ENCODE results near the gene LPP. TPM values are rescaled to one million over a fixed set of nuclear protein-coding genes. Genes with fewer than 3 reads are reported as not detected.
"Not testable (repeated sequence)": the region's sequence is repeated elsewhere in the genome, so short reads cannot be mapped to it uniquely, and the experiment has no call there.

Gene LPP
- total RNA-seq, 1 experiment from 2014 or later, result 20.4 TPM

DNA sequence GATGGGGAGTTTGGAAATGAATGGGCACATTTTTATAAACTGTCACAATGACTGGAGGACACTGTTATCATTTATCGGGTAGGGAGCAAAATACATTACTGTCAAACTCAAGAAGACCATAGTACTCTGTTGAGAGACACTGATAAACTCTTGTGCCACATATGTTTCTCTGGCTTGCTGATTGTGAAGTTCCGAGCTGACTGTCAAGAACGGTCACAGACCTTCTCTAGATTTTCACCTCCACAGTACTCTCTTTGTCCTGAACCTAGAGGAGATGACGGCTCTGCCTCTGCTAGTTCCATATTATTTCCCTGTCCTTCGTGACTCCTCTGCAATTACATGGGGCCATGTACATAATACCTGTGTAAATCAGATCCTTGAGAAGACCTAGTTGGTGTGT, 451.9 kb downstream of the LPP start:
- Histone ChIP-seq H3K27me3 (ENCODE audit: low read length) (no peaks in the 10 kb centered on the region), H3K9me3 (ENCODE audit: low read length) (peaks cover 9% of the 10 kb centered on the region; the same call in 1 of the 2 replicates), H3K4me1 (ENCODE audit: insufficient read depth, low read length) (no peaks in the 10 kb centered on the region), H2AFZ (ENCODE audit: low read length) (no peak overlapping the region), H3K9me2 (replicated peaks; ENCODE audit: low read length) (no peaks in the 10 kb centered on the region), H4K20me1 (ENCODE audit: low read length) (no peaks in the 10 kb centered on the region), H3K9ac (ENCODE audit: low read length) (no peak overlapping the region), H3K4me3 (ENCODE audit: low read length) (no peak overlapping the region), H3F3A (ENCODE audit: low read length, unreplicated experiment) (no peaks in the 10 kb centered on the region), H3K4me2 (ENCODE audit: low read length) (no peak overlapping the region), H3K27ac (ENCODE audit: low read length) (no peak overlapping the region), H3K79me2 (ENCODE audit: low read length) (no peaks in the 10 kb centered on the region), H3K36me3 (ENCODE audit: low read depth, low read length) (peaks cover 26% of the 10 kb centered on the region)
- intact Hi-C loops (cut with micrococcal nuclease), result no loop called here
- TF ChIP-seq, protein P1, sequence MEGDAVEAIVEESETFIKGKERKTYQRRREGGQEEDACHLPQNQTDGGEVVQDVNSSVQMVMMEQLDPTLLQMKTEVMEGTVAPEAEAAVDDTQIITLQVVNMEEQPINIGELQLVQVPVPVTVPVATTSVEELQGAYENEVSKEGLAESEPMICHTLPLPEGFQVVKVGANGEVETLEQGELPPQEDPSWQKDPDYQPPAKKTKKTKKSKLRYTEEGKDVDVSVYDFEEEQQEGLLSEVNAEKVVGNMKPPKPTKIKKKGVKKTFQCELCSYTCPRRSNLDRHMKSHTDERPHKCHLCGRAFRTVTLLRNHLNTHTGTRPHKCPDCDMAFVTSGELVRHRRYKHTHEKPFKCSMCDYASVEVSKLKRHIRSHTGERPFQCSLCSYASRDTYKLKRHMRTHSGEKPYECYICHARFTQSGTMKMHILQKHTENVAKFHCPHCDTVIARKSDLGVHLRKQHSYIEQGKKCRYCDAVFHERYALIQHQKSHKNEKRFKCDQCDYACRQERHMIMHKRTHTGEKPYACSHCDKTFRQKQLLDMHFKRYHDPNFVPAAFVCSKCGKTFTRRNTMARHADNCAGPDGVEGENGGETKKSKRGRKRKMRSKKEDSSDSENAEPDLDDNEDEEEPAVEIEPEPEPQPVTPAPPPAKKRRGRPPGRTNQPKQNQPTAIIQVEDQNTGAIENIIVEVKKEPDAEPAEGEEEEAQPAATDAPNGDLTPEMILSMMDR (conservative IDR thresholded peaks at IDR 0.05; ENCODE audit: low read depth, low read length), result no peak
- TF ChIP-seq EZH2 (IDR thresholded peaks at IDR 0.05; ENCODE audit: low read length, unreplicated experiment) (no peak), EZH2phosphoT487 (IDR thresholded peaks at IDR 0.05; ENCODE audit: borderline replicate concordance, low read length) (no peak)
- ATAC-seq (no peak), DNase-seq (no peak)
- ChIA-PET POLR2A (ENCODE audit: unreplicated experiment) (no interaction called here), CTCF (no interaction called here)
- no TSS peak for BruUV-seq (replicated peaks)

DNA sequence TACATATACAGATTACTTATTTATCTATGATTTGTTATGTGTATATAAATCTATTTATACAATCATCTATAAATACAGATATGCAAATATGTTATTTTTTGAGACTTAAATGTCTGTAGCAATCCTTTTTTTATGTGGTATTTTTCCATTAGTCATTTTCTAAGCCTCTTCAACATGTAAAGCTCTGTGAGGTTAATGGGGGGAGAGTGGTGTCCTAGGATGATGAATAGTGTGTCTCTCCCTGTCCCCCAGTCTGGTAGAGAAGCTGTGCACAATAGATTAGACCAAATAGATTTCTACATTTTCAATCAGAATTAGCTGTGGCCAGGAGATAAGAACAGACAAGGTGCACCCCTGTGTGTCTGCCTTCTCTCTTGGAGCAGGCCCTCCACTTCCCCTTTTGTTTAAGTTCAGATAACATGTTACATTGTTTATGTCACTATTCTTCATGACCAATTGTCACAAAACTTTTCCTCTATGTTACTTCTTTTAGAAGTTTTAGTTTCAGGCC, 453.9 kb downstream of the LPP start:
- Histone ChIP-seq H3K4me3 (ENCODE audit: low read length) (no peak overlapping the region), H2AFZ (ENCODE audit: low read length) (no peak overlapping the region), H3K79me2 (ENCODE audit: low read length) (no peaks in the 10 kb centered on the region), H4K20me1 (ENCODE audit: low read length) (no peaks in the 10 kb centered on the region), H3K4me1 (ENCODE audit: insufficient read depth, low read length) (no peaks in the 10 kb centered on the region), H3K9ac (ENCODE audit: low read length) (no peak overlapping the region), H3K27ac (ENCODE audit: low read length) (no peak overlapping the region), H3K9me3 (ENCODE audit: low read length) (peaks cover 9% of the 10 kb centered on the region; the same call in 1 of the 2 replicates), H3K9me2 (replicated peaks; ENCODE audit: low read length) (no peaks in the 10 kb centered on the region), H3F3A (ENCODE audit: low read length, unreplicated experiment) (no peaks in the 10 kb centered on the region), H3K4me2 (ENCODE audit: low read length) (no peak overlapping the region), H3K27me3 (ENCODE audit: low read length) (no peaks in the 10 kb centered on the region), H3K36me3 (ENCODE audit: low read depth, low read length) (peaks cover 26% of the 10 kb centered on the region)
- ATAC-seq (no peak), DNase-seq (no peak)
- ChIA-PET CTCF (no interaction called here), POLR2A (ENCODE audit: unreplicated experiment) (no interaction called here)
- no TSS peak for BruUV-seq (replicated peaks)
- TF ChIP-seq, protein P1 (conservative IDR thresholded peaks at IDR 0.05; ENCODE audit: low read depth, low read length), result no peak
- TF ChIP-seq EZH2 (IDR thresholded peaks at IDR 0.05; ENCODE audit: low read length, unreplicated experiment) (no peak), EZH2phosphoT487 (IDR thresholded peaks at IDR 0.05; ENCODE audit: borderline replicate concordance, low read length) (no peak)
- intact Hi-C loops (cut with micrococcal nuclease), result no loop called here

DNA sequence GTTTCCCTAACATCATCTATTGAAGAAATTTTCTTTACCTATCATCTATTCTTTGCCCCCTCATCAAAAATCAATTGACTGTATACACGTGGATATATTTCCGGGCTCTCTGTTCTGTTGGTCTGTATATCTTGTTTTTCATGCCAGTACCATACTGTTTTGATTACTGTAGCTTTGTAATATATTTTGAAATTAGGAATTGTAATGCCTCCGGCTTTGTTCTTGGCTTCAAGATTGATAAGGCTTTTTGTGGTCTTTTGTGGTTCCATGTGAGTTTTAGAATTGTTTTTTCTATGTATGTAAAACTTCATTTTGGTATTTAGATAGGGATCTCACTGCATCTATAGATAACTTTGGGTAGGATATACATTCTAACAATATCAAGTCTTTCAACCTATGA, 454.4 kb downstream of the LPP start:
- CTCF ChIA-PET, result no interaction called here
- Histone ChIP-seq H3K9ac (ENCODE audit: low read length) (no peak overlapping the region), H2AFZ (ENCODE audit: low read length) (no peak overlapping the region), H3F3A (ENCODE audit: low read length, unreplicated experiment) (no peaks in the 10 kb centered on the region), H3K27me3 (ENCODE audit: low read length) (no peaks in the 10 kb centered on the region), H3K27ac (ENCODE audit: low read length) (no peak overlapping the region), H3K9me3 (ENCODE audit: low read length) (peaks cover 9% of the 10 kb centered on the region; the same call in 1 of the 2 replicates), H3K4me1 (ENCODE audit: insufficient read depth, low read length) (no peaks in the 10 kb centered on the region), H3K9me2 (replicated peaks; ENCODE audit: low read length) (no peaks in the 10 kb centered on the region), H4K20me1 (ENCODE audit: low read length) (no peaks in the 10 kb centered on the region), H3K79me2 (ENCODE audit: low read length) (no peaks in the 10 kb centered on the region), H3K36me3 (ENCODE audit: low read depth, low read length) (peaks cover 26% of the 10 kb centered on the region), H3K4me2 (ENCODE audit: low read length) (no peak overlapping the region), H3K4me3 (ENCODE audit: low read length) (no peak overlapping the region)
- intact Hi-C loops (cut with micrococcal nuclease), result no loop called here
- DNase-seq (no peak), ATAC-seq (no peak)
- POLR2A ChIA-PET (ENCODE audit: unreplicated experiment), result no interaction called here
- TF ChIP-seq, protein P1 (conservative IDR thresholded peaks at IDR 0.05; ENCODE audit: low read depth, low read length), result no peak
- TF ChIP-seq EZH2 (IDR thresholded peaks at IDR 0.05; ENCODE audit: low read length, unreplicated experiment) (no peak), EZH2phosphoT487 (IDR thresholded peaks at IDR 0.05; ENCODE audit: borderline replicate concordance, low read length) (no peak)
- no TSS peak for BruUV-seq (replicated peaks)

DNA sequence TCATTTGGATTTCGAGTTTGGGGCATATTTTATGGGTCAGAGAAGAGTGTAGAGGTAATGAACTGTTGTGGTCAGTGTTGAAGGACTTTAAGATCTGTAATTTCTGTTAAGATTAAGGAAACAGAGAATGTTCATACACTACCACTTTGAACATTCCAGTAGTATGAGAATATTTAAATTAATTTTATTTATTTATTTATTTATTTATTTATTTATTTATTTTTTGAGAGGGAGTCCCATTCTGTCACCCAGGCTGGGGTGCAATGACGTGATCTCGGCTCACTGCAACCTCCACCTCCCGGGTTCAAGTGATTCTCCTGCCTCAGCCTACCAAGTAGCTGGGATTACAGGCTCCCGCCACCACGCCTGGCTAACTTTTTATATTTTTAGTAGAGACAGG, 459.8 kb downstream of the LPP start:
- intact Hi-C loops (cut with micrococcal nuclease); POLR2A ChIA-PET (ENCODE audit: unreplicated experiment); BruUV-seq (replicated peaks); H3K27me3 ChIP-seq (ENCODE audit: low read length); H3K79me2 ChIP-seq (ENCODE audit: low read length); H3K4me3 ChIP-seq (ENCODE audit: low read length); H2AFZ ChIP-seq (ENCODE audit: low read length); H3K4me2 ChIP-seq (ENCODE audit: low read length); DNase-seq; H3K9ac ChIP-seq (ENCODE audit: low read length); ATAC-seq; H4K20me1 ChIP-seq (ENCODE audit: low read length); H3K4me1 ChIP-seq (ENCODE audit: insufficient read depth, low read length); H3K27ac ChIP-seq (ENCODE audit: low read length); H3K9me3 ChIP-seq (ENCODE audit: low read length); H3K9me2 ChIP-seq (replicated peaks; ENCODE audit: low read length); H3F3A ChIP-seq (ENCODE audit: low read length, unreplicated experiment); CTCF ChIA-PET: not testable (repeated sequence)
- H3K36me3 ChIP-seq (ENCODE audit: low read depth, low read length), result peaks cover 19% of the 10 kb centered on the region

Data from PC-3 (cell line).